Body of pancreas (tissue), 4 donors: Measurements from ENCODE around the gene PRUNE2. TPM values are rescaled to one million over a fixed set of nuclear protein-coding genes. Genes with fewer than 3 reads are reported as not detected.
A peak's percentile ranks its signal among the peaks of the same experiment; 100 is the strongest.

Source experiments
- ATAC-seq: fragments of 150-250 bp; one replicate; pipeline ENCODE4 v1.9.1; 2016
- DNase-seq, 4 donors: peaks; one replicate each; pipeline ENCODE4 v3.0.0-alpha.2; 2019
- H3K27ac ChIP-seq, 4 donors: fragments of 200-600 bp; sonication (generic); 1 replicate in 3 of 4; 2 replicates in 1 of 4; pipeline versions ENCODE4 v1.5.1 to v1.6.1; 2016 to 2019; ENCODE audit warnings: mild to moderate bottlenecking in 1 of 4, mixed read lengths in 1 of 4, moderate library complexity in 1 of 4
- H3K27me3 ChIP-seq, 2 donors: fragments of 200-600 bp; sonication (generic); one replicate each; pipeline ENCODE4 v1.6.0; 2016; ENCODE audit warnings: mild to moderate bottlenecking in 1 of 2
- H3K36me3 ChIP-seq, 2 donors: fragments of 200-600 bp; sonication (generic); replicated peaks in 1 of 2; 2 replicates each; pipeline ENCODE4 v1.5.1; 2016; ENCODE audit warnings: low read depth in 2 of 2; ENCODE audit not compliant: insufficient read depth in 1 of 2
- H3K4me1 ChIP-seq: fragments of 200-600 bp; sonication (generic); one replicate; pipeline ENCODE4 v1.6.0; 2016
- H3K4me3 ChIP-seq, 2 donors: fragments of 200-600 bp; sonication (generic); 1 replicate in 1 of 2; 2 replicates in 1 of 2; pipeline ENCODE4 v1.5.1; 2016 to 2019
- H3K9me3 ChIP-seq, 3 donors: fragments of 200-600 bp; sonication (generic); 1 replicate in 2 of 3; 2 replicates in 1 of 3; pipeline ENCODE4 v1.5.1; 2016
- POLR2A ChIP-seq, 3 donors: fragments of 450-650 bp; IDR thresholded peaks; one replicate each; pipeline ENCODE4 v1.6.1; 2016; ENCODE audit warnings: antibody characterized with exemption in 3 of 3, mild to moderate bottlenecking in 2 of 3
- WGBS, 2 donors: methylation state at CpG; one replicate each; pipeline ENCODE4 v1.1.5; 2017; 5-methylcytosine and 5-hydroxymethylcytosine counted together
- intact Hi-C: fragments of 100-400 bp; cut with DNase I; formaldehyde crosslinking; loops from one replicate; pipeline ENCODE4 v1.15.1; 2023
- total RNA-seq, 2 donors: library from RNA; depleted of rRNA; stranded (reverse); fragments of >200 nt; gene quantifications; one replicate each; pipeline ENCODE4 v1.1.0, GENCODE V29; 2016
- TF ChIP-seq, protein P1 (sequence below), 7 experiments: fragments of 450-650 bp in 4 of 7; fragments of 200-600 bp in 3 of 7; sonication (generic) in 3 of 7; IDR thresholded peaks; one replicate each; pipeline ENCODE4 v1.5.1; 2016 to 2019; ENCODE audit warnings: antibody characterized with exemption in 7 of 7

PRUNE2 gene
- total RNA-seq, 2 donors from 2014 or later = 3.9 to 15.2 TPM

DNA sequence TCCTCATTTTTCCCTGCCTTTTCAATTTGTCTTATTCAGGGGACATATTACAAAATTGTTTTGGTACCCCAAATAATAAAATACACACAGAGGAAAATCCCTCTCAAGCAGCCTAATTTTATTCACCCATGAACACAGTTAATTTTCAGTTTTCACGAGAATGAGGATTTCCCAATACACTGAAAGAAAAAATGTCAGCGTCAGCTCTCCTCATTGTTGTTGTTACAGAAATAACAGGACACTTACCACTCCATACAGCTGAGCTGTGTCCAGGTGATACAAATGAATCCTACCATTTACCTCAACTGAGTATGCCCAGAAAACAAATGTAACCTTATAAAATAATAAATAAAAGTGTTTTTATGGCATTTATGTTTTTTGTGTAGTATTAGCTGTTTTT, 286.3 kb downstream of the PRUNE2 start:
- Histone ChIP-seq H3K9me3 (no peaks in the 10 kb centered on the region), H3K36me3 (no peaks in the 10 kb centered on the region), H3K4me1 (peaks cover 21% of the 10 kb centered on the region), H3K27ac (peak overlapping the region in 1 of 4 donors; percentile 1), H3K27me3 (no peaks in the 10 kb centered on the region), H3K4me3 (no peak overlapping the region)
- WGBS, 2 donors = 40 to 56% methylated on average over 2 of the region's 2 CpGs
- ATAC-seq (no peak), DNase-seq (no peak)
- TF ChIP-seq, protein P1, sequence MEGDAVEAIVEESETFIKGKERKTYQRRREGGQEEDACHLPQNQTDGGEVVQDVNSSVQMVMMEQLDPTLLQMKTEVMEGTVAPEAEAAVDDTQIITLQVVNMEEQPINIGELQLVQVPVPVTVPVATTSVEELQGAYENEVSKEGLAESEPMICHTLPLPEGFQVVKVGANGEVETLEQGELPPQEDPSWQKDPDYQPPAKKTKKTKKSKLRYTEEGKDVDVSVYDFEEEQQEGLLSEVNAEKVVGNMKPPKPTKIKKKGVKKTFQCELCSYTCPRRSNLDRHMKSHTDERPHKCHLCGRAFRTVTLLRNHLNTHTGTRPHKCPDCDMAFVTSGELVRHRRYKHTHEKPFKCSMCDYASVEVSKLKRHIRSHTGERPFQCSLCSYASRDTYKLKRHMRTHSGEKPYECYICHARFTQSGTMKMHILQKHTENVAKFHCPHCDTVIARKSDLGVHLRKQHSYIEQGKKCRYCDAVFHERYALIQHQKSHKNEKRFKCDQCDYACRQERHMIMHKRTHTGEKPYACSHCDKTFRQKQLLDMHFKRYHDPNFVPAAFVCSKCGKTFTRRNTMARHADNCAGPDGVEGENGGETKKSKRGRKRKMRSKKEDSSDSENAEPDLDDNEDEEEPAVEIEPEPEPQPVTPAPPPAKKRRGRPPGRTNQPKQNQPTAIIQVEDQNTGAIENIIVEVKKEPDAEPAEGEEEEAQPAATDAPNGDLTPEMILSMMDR (IDR thresholded peaks at IDR 0.05) = no peak
- TF ChIP-seq POLR2A (IDR thresholded peaks at IDR 0.05) = no peak
- intact Hi-C loops = no loop called here

DNA sequence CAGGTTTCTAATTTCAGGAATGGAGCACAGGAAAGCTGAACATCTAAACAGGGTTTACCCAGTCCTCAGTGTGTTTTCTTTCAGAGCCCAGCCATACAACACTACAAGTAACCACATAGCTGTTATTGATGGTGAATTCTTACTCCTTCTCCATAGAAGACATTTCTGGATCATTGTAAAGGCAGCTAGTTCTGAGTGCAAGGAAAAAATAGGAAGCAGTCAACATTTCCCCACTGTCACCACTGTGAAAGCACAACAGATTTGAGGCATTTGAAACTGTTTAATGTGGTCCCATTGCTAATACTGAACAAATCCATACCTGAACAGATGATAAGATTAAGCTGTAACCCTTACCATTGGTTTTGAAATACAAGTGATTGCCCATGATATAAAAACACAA, 286.7 kb downstream of the PRUNE2 start:
- TF ChIP-seq, protein P1 (IDR thresholded peaks at IDR 0.05) = no peak
- TF ChIP-seq POLR2A (IDR thresholded peaks at IDR 0.05) = no peak
- intact Hi-C loops = no loop called here
- H3K27me3 ChIP-seq = no peaks in the 10 kb centered on the region
- DNase-seq (no peak), ATAC-seq (no peak)
- no peaks in the 10 kb centered on the region for H3K9me3 ChIP-seq
- H3K36me3 ChIP-seq = no peaks in the 10 kb centered on the region
- peaks cover 26% of the 10 kb centered on the region for H3K4me1 ChIP-seq
- H3K4me3 ChIP-seq = no peak overlapping the region
- H3K27ac ChIP-seq = peak overlapping the region in 1 of 4 donors; percentile 1

DNA sequence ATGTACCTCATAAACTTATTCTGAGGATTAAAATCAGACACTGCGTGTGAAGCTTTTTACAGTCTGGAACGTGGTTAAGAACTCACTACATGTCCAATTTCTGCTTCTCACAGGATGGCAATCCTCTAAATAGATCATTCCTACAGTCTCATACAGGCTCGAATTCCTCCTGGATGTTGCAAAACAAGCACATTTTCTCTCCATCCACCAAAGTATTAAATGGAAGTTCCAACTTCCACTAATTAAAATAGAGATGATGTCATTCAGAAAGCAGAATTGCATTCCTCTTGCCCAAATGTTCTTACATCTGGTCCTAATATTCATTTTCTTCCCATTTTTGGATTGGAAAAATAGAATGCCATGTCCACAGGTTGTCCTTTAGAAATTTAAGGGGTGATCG, 287.2 kb downstream of the PRUNE2 start:
- H3K4me3 ChIP-seq = no peak overlapping the region
- H3K27me3 ChIP-seq = no peaks in the 10 kb centered on the region
- peaks cover 26% of the 10 kb centered on the region for H3K4me1 ChIP-seq
- peak overlapping the region in 1 of 4 donors; percentile 1 for H3K27ac ChIP-seq
- ATAC-seq (no peak), DNase-seq (no peak)
- no peaks in the 10 kb centered on the region for H3K36me3 ChIP-seq
- intact Hi-C loops = no loop called here
- WGBS, 2 donors = 85 to 96% methylated on average over 4 of the region's 4 CpGs
- no peaks in the 10 kb centered on the region for H3K9me3 ChIP-seq
- TF ChIP-seq POLR2A (IDR thresholded peaks at IDR 0.05) = no peak
- TF ChIP-seq, protein P1 (IDR thresholded peaks at IDR 0.05) = no peak

DNA sequence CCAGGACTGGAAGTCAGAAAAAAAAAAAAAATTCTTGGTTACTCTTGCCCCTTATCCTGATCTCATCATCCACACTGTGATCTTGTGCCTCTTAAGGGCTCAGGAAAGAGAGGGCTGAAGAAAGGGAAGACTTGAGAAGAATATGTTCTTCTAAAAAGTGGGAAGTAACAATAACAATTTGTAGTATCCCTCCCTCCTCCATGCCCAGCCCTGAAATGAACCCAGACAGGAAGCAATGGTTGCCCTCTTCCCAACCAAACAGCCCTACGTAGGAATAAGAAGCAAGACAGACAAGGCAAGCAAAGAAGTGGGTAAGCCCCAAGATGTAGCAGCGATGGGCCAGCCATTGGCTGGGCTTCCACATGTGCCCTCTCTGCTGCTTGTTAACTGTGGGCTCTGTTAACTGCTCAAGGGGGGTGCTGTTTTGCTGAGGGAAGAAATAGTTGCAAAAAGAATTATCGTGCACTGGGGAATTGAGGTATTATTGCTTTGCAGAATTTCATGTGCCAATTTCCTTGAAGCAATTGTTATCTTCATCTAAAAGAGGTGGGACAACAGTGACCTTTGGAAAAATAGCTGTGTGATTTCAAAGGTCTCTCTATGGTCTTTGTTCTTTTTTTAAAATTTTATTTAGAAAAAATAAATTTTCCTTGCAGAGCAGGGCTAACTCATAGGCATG, 288.3 kb downstream of the PRUNE2 start:
- DNase-seq (no peak), ATAC-seq (no peak)
- H3K4me1 ChIP-seq = peaks cover 26% of the 10 kb centered on the region
- 64 to 72% methylated on average over 3 of the region's 3 CpGs for WGBS, 2 donors
- no peaks in the 10 kb centered on the region for H3K36me3 ChIP-seq
- H3K9me3 ChIP-seq = no peaks in the 10 kb centered on the region
- intact Hi-C loops = no loop called here
- no peaks in the 10 kb centered on the region for H3K27me3 ChIP-seq
- no peak for TF ChIP-seq POLR2A (IDR thresholded peaks at IDR 0.05)
- TF ChIP-seq, protein P1 (IDR thresholded peaks at IDR 0.05) = no peak
- no peak overlapping the region for H3K27ac ChIP-seq
- no peak overlapping the region for H3K4me3 ChIP-seq

DNA sequence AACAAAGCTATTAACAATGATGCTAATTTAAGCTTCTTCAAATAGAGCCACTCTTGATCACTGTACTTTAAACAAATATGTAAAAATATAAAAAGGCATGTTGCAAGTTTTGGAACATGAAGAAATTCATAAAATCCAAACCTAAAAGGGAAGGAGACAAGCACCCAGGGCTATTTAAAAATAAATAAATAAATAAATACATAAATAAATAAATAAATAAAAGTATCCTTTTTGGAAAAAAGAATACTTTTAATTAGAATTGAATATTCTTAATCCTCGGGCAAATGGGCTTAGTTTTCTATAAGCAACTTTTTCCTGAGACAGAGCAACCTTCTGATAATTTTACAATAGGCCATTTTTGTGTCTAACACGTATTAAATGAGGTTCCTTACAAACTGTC, 289.1 kb downstream of the PRUNE2 start:
- DNase-seq (no peak), ATAC-seq (no peak)
- no peak for TF ChIP-seq POLR2A (IDR thresholded peaks at IDR 0.05)
- TF ChIP-seq, protein P1 (IDR thresholded peaks at IDR 0.05) = no peak
- no peaks in the 10 kb centered on the region for H3K9me3 ChIP-seq
- H3K4me1 ChIP-seq = peaks cover 26% of the 10 kb centered on the region
- no peaks in the 10 kb centered on the region for H3K36me3 ChIP-seq
- intact Hi-C loops = no loop called here
- H3K27me3 ChIP-seq = no peaks in the 10 kb centered on the region
- 94 to 95% methylated on average over 2 of the region's 2 CpGs for WGBS, 2 donors
- no peak overlapping the region for H3K27ac ChIP-seq
- H3K4me3 ChIP-seq = no peak overlapping the region
